ENCODE results near the gene PSME1.

DNA sequence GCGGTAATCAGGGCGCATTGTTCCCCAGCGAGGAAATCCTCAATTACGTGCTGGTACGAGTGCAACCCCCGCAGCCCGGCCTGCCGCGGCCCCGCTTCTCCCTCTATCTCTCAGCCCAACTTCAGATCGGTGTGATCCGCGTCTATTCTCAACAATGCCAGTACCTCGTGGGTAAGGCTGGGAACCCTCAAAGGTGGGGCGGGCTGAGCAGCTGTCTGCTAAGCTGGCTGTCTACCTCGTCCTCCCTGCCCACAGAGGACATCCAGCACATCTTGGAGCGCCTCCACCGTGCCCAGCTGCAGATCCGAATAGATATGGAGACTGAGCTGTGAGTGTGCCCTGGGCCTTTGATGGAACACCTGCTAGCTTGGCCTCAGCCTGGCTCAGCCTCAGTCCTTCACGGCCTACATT, 36.9 kb downstream of the PSME1 start:
- no peak for TF ChIP-seq POLR2A (IDR thresholded peaks at IDR 0.05)
- TF ChIP-seq, protein P1, sequence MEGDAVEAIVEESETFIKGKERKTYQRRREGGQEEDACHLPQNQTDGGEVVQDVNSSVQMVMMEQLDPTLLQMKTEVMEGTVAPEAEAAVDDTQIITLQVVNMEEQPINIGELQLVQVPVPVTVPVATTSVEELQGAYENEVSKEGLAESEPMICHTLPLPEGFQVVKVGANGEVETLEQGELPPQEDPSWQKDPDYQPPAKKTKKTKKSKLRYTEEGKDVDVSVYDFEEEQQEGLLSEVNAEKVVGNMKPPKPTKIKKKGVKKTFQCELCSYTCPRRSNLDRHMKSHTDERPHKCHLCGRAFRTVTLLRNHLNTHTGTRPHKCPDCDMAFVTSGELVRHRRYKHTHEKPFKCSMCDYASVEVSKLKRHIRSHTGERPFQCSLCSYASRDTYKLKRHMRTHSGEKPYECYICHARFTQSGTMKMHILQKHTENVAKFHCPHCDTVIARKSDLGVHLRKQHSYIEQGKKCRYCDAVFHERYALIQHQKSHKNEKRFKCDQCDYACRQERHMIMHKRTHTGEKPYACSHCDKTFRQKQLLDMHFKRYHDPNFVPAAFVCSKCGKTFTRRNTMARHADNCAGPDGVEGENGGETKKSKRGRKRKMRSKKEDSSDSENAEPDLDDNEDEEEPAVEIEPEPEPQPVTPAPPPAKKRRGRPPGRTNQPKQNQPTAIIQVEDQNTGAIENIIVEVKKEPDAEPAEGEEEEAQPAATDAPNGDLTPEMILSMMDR (IDR thresholded peaks at IDR 0.05): no peak
